Caki2 (cell line): ENCODE measurements around the gene PLCL2. TPM values are rescaled to one million over a fixed set of nuclear protein-coding genes. Genes with fewer than 3 reads are reported as not detected.
A peak's percentile ranks its signal among the peaks of the same experiment; 100 is the strongest.

Experiments used
- DNase-seq: peaks from one replicate; pipeline ENCODE4 v3.0.0-alpha.2; 2015; ENCODE audit warnings: low read depth
- in situ Hi-C: cut with HindIII; loops from 2 replicates; pipeline ENCODE4 v1.10.0; 2016; ENCODE audit warnings: low sequenced_read_pairs, low pct_unique_long_range_greater_than_20kb, mixed read lengths
- total RNA-seq: library from RNA; depleted of rRNA; stranded (reverse); fragments of >200 nt; shearing (Covaris generic); gene quantifications from 2 replicates; pipeline ENCODE4 v1.2.3, GENCODE V29; 2014; ENCODE audit warnings: low replicate concordance

Gene PLCL2
- total RNA-seq, 1 experiment from 2014 or later: 1.1 TPM

DNA sequence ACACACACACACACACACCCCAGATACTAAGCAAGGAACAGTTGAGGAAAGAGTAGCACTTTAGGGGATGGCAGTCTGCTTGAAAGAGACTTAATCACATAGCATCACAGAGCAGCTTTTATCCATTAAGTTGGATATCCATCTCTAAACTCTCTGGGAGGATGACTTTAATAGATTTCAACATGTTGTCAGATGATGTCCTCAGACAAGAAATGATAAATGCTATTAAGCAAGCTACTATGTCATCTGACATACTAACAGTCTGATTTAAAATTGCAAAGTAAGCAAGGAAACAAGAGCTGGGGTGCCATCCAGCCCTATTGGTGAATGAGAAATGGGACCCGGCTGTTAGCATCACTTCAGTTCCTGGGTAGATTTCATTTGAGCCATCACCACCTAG, 136.9 kb downstream of the PLCL2 start:
- no peak for DNase-seq
- in situ Hi-C loops: no loop called here

DNA sequence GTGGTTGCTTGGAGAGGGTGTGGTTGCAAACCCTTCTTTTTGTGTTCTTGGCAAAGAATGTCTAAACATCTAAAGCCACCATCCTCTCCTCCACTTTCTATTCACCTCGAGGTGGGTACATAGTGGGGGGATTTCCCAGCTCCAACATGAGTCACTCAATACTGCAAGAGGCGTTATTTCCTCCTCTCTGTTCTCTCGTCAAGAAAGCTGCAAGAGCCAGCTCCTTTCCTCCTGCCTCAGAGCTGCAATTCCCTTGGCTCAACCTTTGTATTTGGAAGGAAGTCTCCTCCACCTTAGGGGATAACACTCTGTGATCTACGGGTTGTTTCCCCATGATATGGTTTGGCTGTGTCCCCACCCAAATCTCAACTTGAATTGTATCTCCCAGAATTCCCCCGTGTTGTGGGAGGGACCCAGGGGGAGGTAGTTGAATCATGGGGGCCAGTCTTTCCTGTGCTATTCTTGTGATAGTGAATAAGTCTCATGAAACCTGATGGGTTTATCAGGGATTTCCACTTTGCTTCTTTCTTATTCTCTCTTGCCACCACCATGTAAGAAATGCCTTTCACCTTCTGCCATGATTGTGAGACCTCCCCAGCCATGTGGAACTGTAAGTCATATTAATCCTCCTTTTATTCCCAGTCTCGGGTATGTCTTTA, 138.4 kb downstream of the PLCL2 start:
- in situ Hi-C loops: no loop called here
- no peak for DNase-seq

- in situ Hi-C loops: no loop called here
Measured at GRCh38 chr3:17025594-17026139, 140.9 kb downstream of the PLCL2 start.

GRCh38 chr3:17027318-17027717, 142.6 kb downstream of the PLCL2 start:
- in situ Hi-C loops: no loop called here
- DNase-seq: no peak

More at GRCh38 chr3:17025594-17026139, 140.9 kb downstream of the PLCL2 start:
- no peak for DNase-seq

DNA sequence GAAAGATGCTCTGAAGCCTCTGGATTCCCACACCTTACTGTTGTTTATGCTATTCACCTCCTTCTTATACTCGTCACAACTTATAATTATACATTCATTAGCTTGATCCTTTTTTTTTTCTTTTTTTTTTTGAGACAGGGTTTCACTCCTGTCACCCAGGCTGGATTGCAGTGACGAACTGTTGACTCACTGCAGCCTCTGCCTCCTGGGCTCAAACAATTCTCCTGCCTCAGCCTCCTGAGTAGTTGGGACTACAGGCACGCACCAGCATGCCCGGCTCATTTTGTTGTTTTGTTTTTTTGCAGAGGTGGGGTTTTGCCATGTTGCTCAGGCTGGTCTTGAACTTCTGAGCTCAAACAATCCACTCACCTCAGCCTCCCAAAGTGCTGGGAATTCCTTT, 143.6 kb downstream of the PLCL2 start:
- DNase-seq: no peak
- in situ Hi-C loops: no loop called here

- in situ Hi-C loops: no loop called here
- DNase-seq: no peak
Measured at GRCh38 chr3:17030438-17030837, 145.7 kb downstream of the PLCL2 start.

DNA sequence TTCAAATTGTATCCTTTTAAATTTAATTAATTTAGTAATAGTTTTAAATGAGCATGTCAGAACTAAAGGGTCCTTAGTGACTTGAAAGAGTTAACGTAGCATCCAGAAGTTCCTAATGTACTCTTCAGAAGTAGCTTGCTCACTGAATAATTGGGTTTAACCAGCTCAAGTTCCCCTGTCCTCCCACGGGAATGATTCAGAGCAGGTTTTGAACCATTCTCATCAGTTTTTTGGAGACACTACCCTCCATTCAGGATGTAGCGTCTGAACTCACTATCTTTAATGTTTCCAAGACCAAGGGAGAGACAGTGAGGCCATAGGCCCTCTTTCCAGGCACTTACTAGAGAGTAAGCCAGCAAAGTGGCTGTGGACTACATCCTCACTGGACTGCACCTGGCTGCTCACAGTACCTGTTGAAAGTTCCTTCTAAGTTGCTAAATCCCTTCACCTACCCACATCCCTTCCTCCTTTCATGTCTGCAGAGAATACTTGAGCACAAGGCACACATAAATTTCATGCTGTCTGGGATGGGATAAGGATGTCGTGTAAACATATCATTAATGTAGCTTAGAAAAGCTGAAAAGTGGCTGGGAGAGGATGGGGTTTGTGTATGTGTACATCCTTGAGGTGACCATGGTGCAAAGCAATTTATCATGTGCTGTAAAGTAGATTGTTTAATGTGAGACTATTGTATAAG, 146.3 kb downstream of the PLCL2 start:
- in situ Hi-C loops: no loop called here
- DNase-seq: no peak

- DNase-seq: peak; percentile 30
- in situ Hi-C loops: no loop called here
Measured at GRCh38 chr3:17032407-17033034, 147.8 kb downstream of the PLCL2 start.

GRCh38 chr3:17033516-17034168, 148.9 kb downstream of the PLCL2 start:
- DNase-seq: no peak
- in situ Hi-C loops: no loop called here

DNA sequence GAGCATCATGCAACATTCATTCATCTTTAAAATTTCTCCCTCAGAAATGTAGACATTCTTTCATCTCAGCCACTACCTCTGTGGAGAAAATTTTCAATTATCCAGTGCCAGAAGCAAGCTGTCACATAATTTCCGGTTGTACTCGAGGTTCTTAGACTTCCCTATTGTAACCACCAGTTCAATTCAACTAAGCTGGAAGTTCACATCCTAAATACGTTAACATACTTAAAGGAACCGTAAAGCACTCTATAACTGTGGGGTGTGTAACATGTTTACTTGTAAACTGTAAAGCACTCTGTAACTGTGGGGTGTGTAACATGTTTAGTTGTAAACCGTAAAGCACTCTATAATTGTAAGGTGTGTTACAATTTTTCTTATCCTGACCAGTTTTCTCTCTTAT, 150.3 kb downstream of the PLCL2 start:
- DNase-seq: no peak
- in situ Hi-C loops: no loop called here

- in situ Hi-C loops: no loop called here
- DNase-seq: no peak
Measured at GRCh38 chr3:17035966-17036365, 151.2 kb downstream of the PLCL2 start.

GRCh38 chr3:17038141-17038540, 153.4 kb downstream of the PLCL2 start:
- no peak for DNase-seq
- in situ Hi-C loops: no loop called here

GRCh38 chr3:17038900-17039553, 154.3 kb downstream of the PLCL2 start:
- in situ Hi-C loops: no loop called here
- DNase-seq: no peak

DNA sequence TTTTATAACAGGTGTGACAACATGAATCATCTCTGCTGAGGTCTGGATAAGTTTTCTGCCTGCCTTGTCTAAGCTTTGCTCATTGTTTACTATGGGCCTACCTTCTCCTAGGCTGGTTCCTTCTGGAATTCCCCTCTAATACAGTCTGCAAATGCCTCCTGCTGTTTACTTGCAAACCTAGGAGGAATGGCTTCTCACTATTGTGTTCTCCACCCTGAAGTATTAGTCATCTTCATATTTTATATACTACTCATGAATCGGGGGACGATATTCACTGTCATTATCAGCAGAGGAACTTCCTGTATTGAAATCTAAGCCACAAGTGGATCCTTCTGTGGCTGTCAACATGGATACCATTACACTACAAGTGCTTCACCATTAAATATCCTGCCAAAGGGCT, 154.8 kb downstream of the PLCL2 start:
- DNase-seq: peak; percentile 67
- in situ Hi-C loops: no loop called here

DNA sequence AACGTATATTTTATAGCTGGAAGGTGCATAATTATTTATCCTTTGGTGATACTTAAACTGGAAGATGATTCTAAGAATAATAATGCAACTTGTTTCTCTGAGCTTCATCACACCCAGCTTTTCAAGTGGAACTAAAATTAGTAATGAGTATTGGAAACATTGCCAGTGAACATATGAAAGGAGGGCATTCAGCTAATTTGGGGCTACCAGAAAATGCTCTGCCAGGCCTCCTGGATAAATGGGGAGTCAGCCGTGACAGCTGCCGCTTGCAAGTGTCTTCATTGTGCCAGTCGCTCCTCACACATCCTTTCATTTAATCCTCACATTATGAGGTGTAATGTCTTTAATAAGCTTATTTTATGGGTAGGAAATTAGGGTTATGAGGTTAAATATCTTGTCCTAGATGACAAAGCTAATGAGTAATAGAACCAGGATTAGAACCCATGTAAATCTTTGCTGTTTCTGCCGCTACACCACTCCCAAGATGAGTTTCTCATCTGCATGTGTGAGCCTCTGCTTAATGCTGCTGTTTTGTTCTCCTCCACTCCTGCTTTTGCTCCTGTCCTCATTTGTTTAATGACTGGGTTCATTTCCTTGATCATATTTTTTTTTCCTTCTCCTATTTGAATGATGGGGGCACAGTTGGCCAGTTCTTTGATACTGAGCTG, 155.7 kb downstream of the PLCL2 start:
- in situ Hi-C loops: no loop called here
- DNase-seq: no peak

DNA sequence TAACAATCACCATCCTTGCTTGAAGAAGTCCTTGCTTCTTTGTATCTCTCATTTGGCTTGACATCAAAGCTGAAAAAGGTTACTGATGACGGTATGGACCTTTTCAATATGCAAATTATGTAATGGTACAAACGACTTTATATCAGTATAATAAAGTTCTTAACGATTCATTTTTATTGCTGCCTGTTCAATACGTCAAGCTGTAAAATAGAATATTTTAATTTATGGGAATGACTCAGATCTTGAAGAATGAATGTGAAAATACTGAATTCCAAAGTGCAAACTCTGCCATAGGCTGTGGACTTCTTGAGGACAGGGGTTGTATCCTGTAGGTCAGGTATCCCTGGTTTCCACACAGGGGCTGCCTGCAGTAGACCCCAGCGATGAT, 156.2 kb downstream of the PLCL2 start:
- in situ Hi-C loops: no loop called here
- DNase-seq: no peak

DNA sequence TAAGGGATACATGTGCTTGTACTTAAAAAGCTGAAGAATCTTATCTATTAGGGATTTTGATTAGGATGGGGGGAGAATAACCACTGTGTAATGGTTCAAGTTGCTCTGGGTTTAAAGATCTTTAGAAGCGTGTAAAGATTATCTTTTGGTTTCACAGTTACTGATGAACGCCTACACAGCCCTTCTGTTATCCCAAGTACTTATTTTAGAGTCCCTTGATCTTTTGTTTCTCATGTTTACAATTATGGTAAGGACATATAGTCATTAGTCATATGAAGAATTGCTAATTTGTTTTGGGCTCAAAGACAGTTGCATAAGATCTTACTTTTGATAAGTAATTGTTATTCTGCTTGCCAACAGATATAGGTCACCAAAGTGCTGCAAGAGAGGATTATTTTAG, 160.1 kb downstream of the PLCL2 start:
- no peak for DNase-seq
- in situ Hi-C loops: no loop called here

- DNase-seq: no peak
- in situ Hi-C loops: no loop called here
Measured at GRCh38 chr3:17045705-17046104, 160.9 kb downstream of the PLCL2 start.
